Measurements from ENCODE around the gene MMP20. TPM values are rescaled to one million over a fixed set of nuclear protein-coding genes. Genes with fewer than 3 reads are reported as not detected.

MMP20 gene
- polyA plus RNA-seq, 1 donor (not counting 4 experiments of a cell fraction or from before 2014, with no cell fraction given) = not detected

- Histone ChIP-seq H4K20me1 (ENCODE audit: control insufficient read depth, extremely low read depth, insufficient read depth, low read length) (no peaks in the 10 kb centered on the region), H3K4me2 (ENCODE audit: control insufficient read depth, extremely low read depth, insufficient read depth, low read depth, low read length) (no peak overlapping the region), H3K27ac (ENCODE audit: control insufficient read depth, insufficient read depth, low read length) (no peak overlapping the region), H3K9ac (ENCODE audit: control insufficient read depth, extremely low read depth, insufficient read depth, low read length) (no peak overlapping the region), H3K9me3 (ENCODE audit: control insufficient read depth, low read depth, low read length) (no peaks in the 10 kb centered on the region), H3K9me1 (ENCODE audit: control insufficient read depth, extremely low read depth, insufficient read depth, low read length) (no peaks in the 10 kb centered on the region), H2AFZ (ENCODE audit: control insufficient read depth, low read length) (no peak overlapping the region), H3K27me3 (ENCODE audit: control insufficient read depth, extremely low read depth, insufficient read depth, low read length) (no peaks in the 10 kb centered on the region), H3K4me1 (ENCODE audit: control insufficient read depth, extremely low read depth, insufficient read depth, low read length) (peaks cover 8% of the 10 kb centered on the region), H3K36me3 (ENCODE audit: control insufficient read depth in 2 of 2, extremely low read depth in 1 of 2, insufficient read depth in 2 of 2, low read length in 2 of 2) (no peaks in the 10 kb centered on the region), H3K4me3 (ENCODE audit: control insufficient read depth in 2 of 3, extremely low read depth in 1 of 3, insufficient read depth in 2 of 3, low read depth in 1 of 3, low read length in 3 of 3) (no peak overlapping the region), H3K79me2 (ENCODE audit: control insufficient read depth, insufficient read depth, low read length) (no peaks in the 10 kb centered on the region)
- dilution Hi-C loops (cut with MboI; ENCODE audit: extremely low pct_ligation_motif_present, low sequenced_read_pairs) = no loop called here
- no peak for DNase-seq (ENCODE audit: low read depth, low spot score)
- no peak for TF ChIP-seq CTCF (optimal IDR thresholded peaks at IDR 0.05 in 1 of 3, IDR thresholded peaks at IDR 0.05 in 1 of 3, conservative IDR thresholded peaks at IDR 0.05 in 1 of 3; ENCODE audit: extremely low read depth in 1 of 3, insufficient read depth in 2 of 3, low read length in 3 of 3)
- no peak for TF ChIP-seq EZH2 (IDR thresholded peaks at IDR 0.05; ENCODE audit: low read length)
- FAIRE-seq = no peak
These were observed 37.4 kb downstream of the MMP20 start for GRCh38 chr11:102587722-102588121.

- no peak overlapping the region for H3K9ac ChIP-seq (ENCODE audit: control insufficient read depth, extremely low read depth, insufficient read depth, low read length)
- no peaks in the 10 kb centered on the region for H3K4me1 ChIP-seq (ENCODE audit: control insufficient read depth, extremely low read depth, insufficient read depth, low read length)
- no peak for TF ChIP-seq CTCF (optimal IDR thresholded peaks at IDR 0.05 in 1 of 3, IDR thresholded peaks at IDR 0.05 in 1 of 3, conservative IDR thresholded peaks at IDR 0.05 in 1 of 3; ENCODE audit: extremely low read depth in 1 of 3, insufficient read depth in 2 of 3, low read length in 3 of 3)
- no peak for TF ChIP-seq EZH2 (IDR thresholded peaks at IDR 0.05; ENCODE audit: low read length)
- H3K4me2 ChIP-seq (ENCODE audit: control insufficient read depth, extremely low read depth, insufficient read depth, low read depth, low read length) = no peak overlapping the region
- no peak for DNase-seq (ENCODE audit: low read depth, low spot score)
- no peak overlapping the region for H3K27ac ChIP-seq (ENCODE audit: control insufficient read depth, insufficient read depth, low read length)
- no peaks in the 10 kb centered on the region for H4K20me1 ChIP-seq (ENCODE audit: control insufficient read depth, extremely low read depth, insufficient read depth, low read length)
- no peak overlapping the region for H2AFZ ChIP-seq (ENCODE audit: control insufficient read depth, low read length)
- H3K4me3 ChIP-seq (ENCODE audit: control insufficient read depth in 2 of 3, extremely low read depth in 1 of 3, insufficient read depth in 2 of 3, low read depth in 1 of 3, low read length in 3 of 3) = no peak overlapping the region
- H3K27me3 ChIP-seq (ENCODE audit: control insufficient read depth, extremely low read depth, insufficient read depth, low read length) = no peaks in the 10 kb centered on the region
- no peaks in the 10 kb centered on the region for H3K9me1 ChIP-seq (ENCODE audit: control insufficient read depth, extremely low read depth, insufficient read depth, low read length)
- dilution Hi-C loops (cut with MboI; ENCODE audit: extremely low pct_ligation_motif_present, low sequenced_read_pairs) = no loop called here
- no peaks in the 10 kb centered on the region for H3K36me3 ChIP-seq (ENCODE audit: control insufficient read depth in 2 of 2, extremely low read depth in 1 of 2, insufficient read depth in 2 of 2, low read length in 2 of 2)
- no peaks in the 10 kb centered on the region for H3K79me2 ChIP-seq (ENCODE audit: control insufficient read depth, insufficient read depth, low read length)
- no peaks in the 10 kb centered on the region for H3K9me3 ChIP-seq (ENCODE audit: control insufficient read depth, low read depth, low read length)
- FAIRE-seq = no peak
These were observed 41.8 kb downstream of the MMP20 start for GRCh38 chr11:102583141-102583873.
